Keratinocyte (primary cell): ENCODE data around the gene UNC13B. TPM values are rescaled to one million over a fixed set of nuclear protein-coding genes. Genes with fewer than 3 reads are reported as not detected.

ENCODE experiments used
- DNase-seq: peaks from one replicate; pipeline ENCODE4 v3.0.0-alpha.2; 2011; ENCODE audit warnings: low read depth, missing footprints, low spot score
- FAIRE-seq: peaks from 2 replicates; lab custom pipeline; 2011; peaks lifted over from hg19 to GRCh38; lab: Jason Lieb, UNC
- H2AFZ ChIP-seq: 2 replicates; pipeline ENCODE4 v1.6.0; 2012; ENCODE audit warnings: low read length, control low read depth, inconsistent platforms; ENCODE audit not compliant: control insufficient read depth
- H3K27ac ChIP-seq: 2 replicates; pipeline ENCODE4 v1.5.1; 2011; ENCODE audit warnings: low read length; ENCODE audit not compliant: control insufficient read depth, insufficient read depth
- H3K27me3 ChIP-seq: 3 replicates; pipeline ENCODE4 v1.6.0; 2011; ENCODE audit warnings: low read length; ENCODE audit not compliant: control insufficient read depth, insufficient read depth; ENCODE audit errors: extremely low read depth
- H3K36me3 ChIP-seq, 2 experiments: 2 replicates in 1 of 2; 3 replicates in 1 of 2; pipeline ENCODE4 v1.5.1; 2011; ENCODE audit warnings: low read length in 2 of 2, mild to moderate bottlenecking in 1 of 2; ENCODE audit not compliant: control insufficient read depth in 2 of 2, insufficient read depth in 2 of 2; ENCODE audit errors: extremely low read depth in 1 of 2
- H3K4me1 ChIP-seq: 3 replicates; pipeline ENCODE4 v1.5.1; 2011; ENCODE audit warnings: low read length; ENCODE audit not compliant: control insufficient read depth, insufficient read depth; ENCODE audit errors: extremely low read depth
- H3K4me2 ChIP-seq: 3 replicates; pipeline ENCODE4 v1.6.0; 2011; ENCODE audit warnings: low read depth, low read length; ENCODE audit not compliant: control insufficient read depth, insufficient read depth; ENCODE audit errors: extremely low read depth
- H3K4me3 ChIP-seq, 3 experiments: fragments of 200-600 bp in 1 of 3; sonication (generic) in 1 of 3; 2 replicates in 2 of 3; 3 replicates in 1 of 3; pipeline ENCODE4 v1.5.1; 2011 to 2016; ENCODE audit warnings: low read length in 3 of 3, mild to moderate bottlenecking in 3 of 3, control low read depth in 2 of 3, inconsistent platforms in 1 of 3, low read depth in 1 of 3, mixed read lengths in 1 of 3, mixed run types in 1 of 3, moderate library complexity in 1 of 3; ENCODE audit not compliant: control insufficient read depth in 2 of 3, insufficient read depth in 2 of 3; ENCODE audit errors: extremely low read depth in 1 of 3
- H3K79me2 ChIP-seq: 2 replicates; pipeline ENCODE4 v1.6.0; 2012; ENCODE audit warnings: low read length; ENCODE audit not compliant: control insufficient read depth, insufficient read depth
- H3K9ac ChIP-seq: 3 replicates; pipeline ENCODE4 v1.6.0; 2011; ENCODE audit warnings: low read length; ENCODE audit not compliant: control insufficient read depth, insufficient read depth; ENCODE audit errors: extremely low read depth
- H3K9me1 ChIP-seq: 3 replicates; pipeline ENCODE4 v1.6.0; 2011; ENCODE audit warnings: low read length; ENCODE audit not compliant: control insufficient read depth, insufficient read depth; ENCODE audit errors: extremely low read depth
- H3K9me3 ChIP-seq: 2 replicates; pipeline ENCODE4 v1.5.1; 2012; ENCODE audit warnings: low read depth, low read length; ENCODE audit not compliant: control insufficient read depth
- H4K20me1 ChIP-seq: 3 replicates; pipeline ENCODE4 v1.6.0; 2011; ENCODE audit warnings: low read length; ENCODE audit not compliant: control insufficient read depth, insufficient read depth; ENCODE audit errors: extremely low read depth
- CTCF ChIP-seq, 3 experiments: IDR thresholded peaks in 1 of 3; conservative IDR thresholded peaks in 1 of 3; optimal IDR thresholded peaks in 1 of 3; 2 replicates in 2 of 3; 3 replicates in 1 of 3; pipeline versions ENCODE3 to v1.5.1; 2011; ENCODE audit warnings: low read length in 3 of 3, mild to moderate bottlenecking in 3 of 3, moderate library complexity in 2 of 3, control low read depth in 1 of 3, inconsistent platforms in 1 of 3; ENCODE audit not compliant: insufficient read depth in 2 of 3; ENCODE audit errors: extremely low read depth in 1 of 3
- EZH2 ChIP-seq: IDR thresholded peaks from one replicate; pipeline ENCODE4 v1.6.1; 2012; ENCODE audit warnings: inconsistent platforms, mild to moderate bottlenecking, low read length, moderate library complexity
- dilution Hi-C: fragments of 300-500 bp; cut with MboI; formaldehyde crosslinking; loops from one replicate; pipeline ENCODE4 v1.7.0; 2020; ENCODE audit warnings: low sequenced_read_pairs; ENCODE audit not compliant: extremely low pct_ligation_motif_present
- polyA plus RNA-seq, 5 experiments: library from polyadenylated mRNA; depleted of rRNA in 3 of 5; stranded (reverse) in 3 of 5; stranded (forward) in 1 of 5; unstranded in 1 of 5; fragments of >200 nt; gene quantifications; 1 replicate in 1 of 5; 2 replicates in 3 of 5; 3 replicates in 1 of 5; pipeline versions ENCODE4 v1.2.1 to v1.2.3, GENCODE V29; 2011 to 2012; ENCODE audit warnings: missing spikeins in 2 of 5, low read depth in 1 of 5, low replicate concordance in 1 of 5

UNC13B gene
- polyA plus RNA-seq, 1 donor (not counting 4 experiments of a cell fraction or from before 2014, with no cell fraction given) = 9.3 TPM

GRCh38 chr9:35115680-35116538 is 45.9 kb upstream of the UNC13B start, which contains the start of gene ATOSB:
ATOSB (minus strand) TSS chr9:35115862; CDS start chr9:35108274, 7,588 bp downstream.
- no peaks in the 10 kb centered on the region for H3K9me1 ChIP-seq
- DNase-seq (peak; percentile 88), FAIRE-seq (peak; percentile 62)
- no peaks in the 10 kb centered on the region for H3K36me3 ChIP-seq
- TF ChIP-seq EZH2 (no peak), CTCF (optimal IDR thresholded peaks at IDR 0.05 in 1 of 3, IDR thresholded peaks at IDR 0.05 in 1 of 3, conservative IDR thresholded peaks at IDR 0.05 in 1 of 3; ENCODE audit: extremely low read depth in 1 of 3, insufficient read depth in 2 of 3, low read length in 3 of 3) (no peak)
- H3K27ac ChIP-seq = peak within 1 kb of the TSS; percentile 84
- no peaks in the 10 kb centered on the region for H3K27me3 ChIP-seq
- peak within 1 kb of the TSS; percentile 69 for H3K9ac ChIP-seq
- dilution Hi-C loops = no loop called here
- no peaks in the 10 kb centered on the region for H4K20me1 ChIP-seq
- H3K4me1 ChIP-seq = peaks cover 32% of the 10 kb centered on the region
- H3K9me3 ChIP-seq = no peaks in the 10 kb centered on the region
- peaks cover 23% of the 10 kb centered on the region for H3K79me2 ChIP-seq
- H2AFZ ChIP-seq = peak within 1 kb of the TSS; percentile 92
- H3K4me3 ChIP-seq = peak within 1 kb of the TSS; percentile 64 to 84 (median 82)
- peak within 1 kb of the TSS; percentile 99 for H3K4me2 ChIP-seq

GRCh38 chr9:35116539-35116897 is 45.3 kb upstream of the UNC13B start:
- H3K36me3 ChIP-seq = no peaks in the 10 kb centered on the region

More at GRCh38 chr9:35116539-35116897, 45.3 kb upstream of the UNC13B start:
- no peaks in the 10 kb centered on the region for H3K9me1 ChIP-seq
- DNase-seq = no peak
- H3K9ac ChIP-seq = peak overlapping the region; percentile 52
- dilution Hi-C loops = no loop called here
- peak overlapping the region; percentile 99 for H3K4me2 ChIP-seq
- no peaks in the 10 kb centered on the region for H3K27me3 ChIP-seq
- no peak for TF ChIP-seq EZH2
- TF ChIP-seq CTCF (optimal IDR thresholded peaks at IDR 0.05 in 1 of 3, IDR thresholded peaks at IDR 0.05 in 1 of 3, conservative IDR thresholded peaks at IDR 0.05 in 1 of 3; ENCODE audit: extremely low read depth in 1 of 3, insufficient read depth in 2 of 3, low read length in 3 of 3) = no peak
- H3K4me1 ChIP-seq = peaks cover 32% of the 10 kb centered on the region
- peak overlapping the region; percentile 49 for H3K27ac ChIP-seq
- H3K4me3 ChIP-seq = peak overlapping the region; percentile 64 to 84 (median 82)
- H2AFZ ChIP-seq = peak overlapping the region; percentile 92
- no peaks in the 10 kb centered on the region for H4K20me1 ChIP-seq
- peaks cover 19% of the 10 kb centered on the region for H3K79me2 ChIP-seq
- FAIRE-seq = no peak
- no peaks in the 10 kb centered on the region for H3K9me3 ChIP-seq
